ENCODE data around the gene ARHGAP19.
A peak's percentile ranks its signal among the peaks of the same experiment; 100 is the strongest.

The ARHGAP19 gene

GRCh38 chr10:97222326-97222961 is 70.0 kb downstream of the ARHGAP19 start:
- DNase-seq: peak; percentile 11 to 60
- TF ChIP-seq GATA1 (IDR thresholded peaks at IDR 0.05; ENCODE audit: low read depth, low read length): no peak
- TF ChIP-seq POLR2A (IDR thresholded peaks at IDR 0.05; ENCODE audit: low read length): no peak

GRCh38 chr10:97220355-97220754 is 72.1 kb downstream of the ARHGAP19 start:
- no peak for DNase-seq
- TF ChIP-seq GATA1 (IDR thresholded peaks at IDR 0.05; ENCODE audit: low read depth, low read length) (no peak), POLR2A (IDR thresholded peaks at IDR 0.05; ENCODE audit: low read length) (no peak)

GRCh38 chr10:97217299-97217698 is 75.1 kb downstream of the ARHGAP19 start:
- TF ChIP-seq GATA1 (IDR thresholded peaks at IDR 0.05; ENCODE audit: low read depth, low read length) (no peak), POLR2A (IDR thresholded peaks at IDR 0.05; ENCODE audit: low read length) (no peak)
- no peak for DNase-seq

- TF ChIP-seq GATA1 (IDR thresholded peaks at IDR 0.05; ENCODE audit: low read depth, low read length) (no peak), POLR2A (IDR thresholded peaks at IDR 0.05; ENCODE audit: low read length) (no peak)
- peak; percentile 32 to 84 for DNase-seq
Observed at GRCh38 chr10:97215619-97216260, 76.7 kb downstream of the ARHGAP19 start.

GRCh38 chr10:97213431-97213830 is 79.0 kb downstream of the ARHGAP19 start:
- no peak for DNase-seq
- TF ChIP-seq GATA1 (IDR thresholded peaks at IDR 0.05; ENCODE audit: low read depth, low read length) (no peak), POLR2A (IDR thresholded peaks at IDR 0.05; ENCODE audit: low read length) (no peak)

- no peak for DNase-seq
- TF ChIP-seq POLR2A (IDR thresholded peaks at IDR 0.05; ENCODE audit: low read length) (no peak), GATA1 (IDR thresholded peaks at IDR 0.05; ENCODE audit: low read depth, low read length) (no peak)
Observed at GRCh38 chr10:97211229-97211628, 81.2 kb downstream of the ARHGAP19 start.

- TF ChIP-seq POLR2A (IDR thresholded peaks at IDR 0.05; ENCODE audit: low read length): no peak
- TF ChIP-seq GATA1 (IDR thresholded peaks at IDR 0.05; ENCODE audit: low read depth, low read length): no peak
- peak; percentile 69 to 86 for DNase-seq
Observed at GRCh38 chr10:97210543-97210960, 81.9 kb downstream of the ARHGAP19 start.

- TF ChIP-seq POLR2A (IDR thresholded peaks at IDR 0.05; ENCODE audit: low read length) (no peak), GATA1 (IDR thresholded peaks at IDR 0.05; ENCODE audit: low read depth, low read length) (no peak)
- DNase-seq: no peak
Observed at GRCh38 chr10:97207756-97208346, 84.6 kb downstream of the ARHGAP19 start.

GRCh38 chr10:97207131-97207530 is 85.3 kb downstream of the ARHGAP19 start:
- DNase-seq: no peak
- TF ChIP-seq GATA1 (IDR thresholded peaks at IDR 0.05; ENCODE audit: low read depth, low read length) (no peak), POLR2A (IDR thresholded peaks at IDR 0.05; ENCODE audit: low read length) (no peak)

- no peak for TF ChIP-seq POLR2A (IDR thresholded peaks at IDR 0.05; ENCODE audit: low read length)
- no peak for TF ChIP-seq GATA1 (IDR thresholded peaks at IDR 0.05; ENCODE audit: low read depth, low read length)
- DNase-seq: no peak
Observed at GRCh38 chr10:97204826-97205679, 87.4 kb downstream of the ARHGAP19 start.

GRCh38 chr10:97203220-97203619 is 89.2 kb downstream of the ARHGAP19 start:
- TF ChIP-seq POLR2A (IDR thresholded peaks at IDR 0.05; ENCODE audit: low read length): no peak
- TF ChIP-seq GATA1 (IDR thresholded peaks at IDR 0.05; ENCODE audit: low read depth, low read length): no peak
- no peak for DNase-seq

GRCh38 chr10:97200616-97201015 is 91.8 kb downstream of the ARHGAP19 start:
- TF ChIP-seq POLR2A (IDR thresholded peaks at IDR 0.05; ENCODE audit: low read length) (no peak), GATA1 (IDR thresholded peaks at IDR 0.05; ENCODE audit: low read depth, low read length) (no peak)
- no peak for DNase-seq

- DNase-seq: no peak
- TF ChIP-seq POLR2A (IDR thresholded peaks at IDR 0.05; ENCODE audit: low read length) (no peak), GATA1 (IDR thresholded peaks at IDR 0.05; ENCODE audit: low read depth, low read length) (no peak)
Observed at GRCh38 chr10:97199152-97199551, 93.3 kb downstream of the ARHGAP19 start.

- no peak for DNase-seq
- TF ChIP-seq GATA1 (IDR thresholded peaks at IDR 0.05; ENCODE audit: low read depth, low read length) (no peak), POLR2A (IDR thresholded peaks at IDR 0.05; ENCODE audit: low read length) (no peak)
Observed at GRCh38 chr10:97197030-97197500, 95.4 kb downstream of the ARHGAP19 start.
